ENCODE results near the gene CCL27. TPM values are rescaled to one million over a fixed set of nuclear protein-coding genes. Genes with fewer than 3 reads are reported as not detected.

CCL27 gene
- total RNA-seq, 1 donor from 2014 or later = 0.52 TPM

DNA sequence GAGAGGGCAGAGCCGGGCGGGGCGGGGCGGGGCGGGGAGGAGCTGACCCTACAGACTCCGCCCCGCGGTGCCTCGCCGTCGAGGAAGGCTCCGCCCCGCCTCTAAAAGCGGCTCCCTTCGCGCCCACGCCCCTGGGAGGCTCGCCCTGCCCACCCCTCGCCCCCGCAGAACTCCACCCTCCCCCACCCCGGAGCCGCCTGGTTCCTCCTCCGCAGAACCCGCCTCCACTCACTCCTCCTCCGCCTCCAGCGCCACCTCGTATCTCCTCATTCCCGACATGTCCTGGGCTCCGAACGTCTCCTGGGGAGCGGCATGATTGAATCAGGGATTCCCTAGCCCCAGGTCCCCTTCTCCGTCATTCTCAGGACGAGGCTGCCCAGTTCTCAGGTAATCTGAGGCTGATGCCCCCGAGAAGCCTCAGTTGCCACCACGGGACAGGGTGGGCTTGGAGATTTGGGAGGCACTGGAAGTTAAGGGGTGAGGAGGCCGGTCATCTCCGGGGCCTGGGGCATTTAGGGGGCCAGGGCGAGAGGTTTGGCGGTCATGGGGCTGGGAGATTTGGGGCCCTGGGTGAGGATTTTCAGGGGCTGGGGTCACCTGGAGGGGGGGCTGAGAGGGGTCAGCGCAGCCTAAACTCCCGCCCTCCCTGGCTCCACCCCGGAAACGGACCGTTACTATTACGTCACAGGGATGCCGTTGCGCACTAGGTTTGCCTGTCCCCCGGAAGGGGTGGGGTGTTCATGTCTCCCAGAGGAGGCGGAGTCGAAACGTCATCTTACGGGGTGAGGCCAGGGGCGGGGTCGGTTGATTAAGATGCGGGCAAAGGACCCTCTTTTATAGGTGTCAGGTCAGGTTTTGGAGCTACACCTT is 3.2 kb upstream of the CCL27 start:
- peaks cover 17% of the 10 kb centered on the region for H4K20me1 ChIP-seq (ENCODE audit: insufficient read depth, low read length)
- peaks cover 2% of the 10 kb centered on the region for H3K4me1 Mint-ChIP-seq (ENCODE audit: low read depth, unreplicated experiment)
- no peak for TF ChIP-seq EZH2 (IDR thresholded peaks at IDR 0.05; ENCODE audit: insufficient read depth, low read length)
- peak overlapping the region; percentile 99 for H3K4me2 ChIP-seq (ENCODE audit: low read length)
- no peaks in the 10 kb centered on the region for H3K36me3 ChIP-seq (ENCODE audit: insufficient read depth, low read length)
- peak overlapping the region; percentile 89 for H3K4me3 Mint-ChIP-seq (ENCODE audit: unreplicated experiment)
- peak overlapping the region; percentile 90 for H3K27ac Mint-ChIP-seq (ENCODE audit: unreplicated experiment)
- peak overlapping the region; percentile 95 for H2AFZ ChIP-seq (ENCODE audit: low read depth, low read length)
- H3K9me3 Mint-ChIP-seq (ENCODE audit: unreplicated experiment) = peaks cover 4% of the 10 kb centered on the region
- H3K36me3 Mint-ChIP-seq (ENCODE audit: low read depth, unreplicated experiment) = peaks cover 34% of the 10 kb centered on the region
- FAIRE-seq (peak; percentile 90), DNase-seq (ENCODE audit: low read depth) (peak; percentile 87)
- no peaks in the 10 kb centered on the region for H3K27me3 ChIP-seq (ENCODE audit: insufficient read depth, low read length)
- H3K9ac ChIP-seq (ENCODE audit: low read length) = peak overlapping the region; percentile 96
- H3K4me1 ChIP-seq (ENCODE audit: insufficient read depth, low read length) = peaks cover 12% of the 10 kb centered on the region
- no peaks in the 10 kb centered on the region for H3K9me3 ChIP-seq (ENCODE audit: insufficient read depth, low read depth, low read length)
- peak overlapping the region; percentile 94 for H3K27ac ChIP-seq (ENCODE audit: low read depth, low read length)
- no peaks in the 10 kb centered on the region for H3K27me3 Mint-ChIP-seq (ENCODE audit: low read depth, unreplicated experiment)
- H3K4me3 ChIP-seq (ENCODE audit: insufficient read depth, low read depth, low read length) = peak overlapping the region; percentile 89
- H3K79me2 ChIP-seq (ENCODE audit: insufficient read depth, low read length) = peaks cover 14% of the 10 kb centered on the region

GRCh38 chr9:34665067-34665380 is 2.6 kb upstream of the CCL27 start:
- H3K27me3 ChIP-seq (ENCODE audit: insufficient read depth, low read length) = no peaks in the 10 kb centered on the region
- no peak overlapping the region for H3K27ac ChIP-seq (ENCODE audit: low read depth, low read length)
- peak overlapping the region; percentile 75 for H3K9ac ChIP-seq (ENCODE audit: low read length)
- peak overlapping the region; percentile 89 for H3K4me3 Mint-ChIP-seq (ENCODE audit: unreplicated experiment)
- peak overlapping the region; percentile 94 for H2AFZ ChIP-seq (ENCODE audit: low read depth, low read length)
- H3K9me3 Mint-ChIP-seq (ENCODE audit: unreplicated experiment) = peaks cover 4% of the 10 kb centered on the region
- peak overlapping the region; percentile 94 for H3K4me2 ChIP-seq (ENCODE audit: low read length)
- FAIRE-seq = no peak
- no peaks in the 10 kb centered on the region for H3K9me3 ChIP-seq (ENCODE audit: insufficient read depth, low read depth, low read length)
- peaks cover 32% of the 10 kb centered on the region for H3K36me3 Mint-ChIP-seq (ENCODE audit: low read depth, unreplicated experiment)
- H3K4me1 Mint-ChIP-seq (ENCODE audit: low read depth, unreplicated experiment) = peaks cover 2% of the 10 kb centered on the region
- H3K27me3 Mint-ChIP-seq (ENCODE audit: low read depth, unreplicated experiment) = no peaks in the 10 kb centered on the region
- no peak overlapping the region for H3K27ac Mint-ChIP-seq (ENCODE audit: unreplicated experiment)
- H3K4me3 ChIP-seq (ENCODE audit: insufficient read depth, low read depth, low read length) = peak overlapping the region; percentile 64
- no peaks in the 10 kb centered on the region for H3K36me3 ChIP-seq (ENCODE audit: insufficient read depth, low read length)
- H3K4me1 ChIP-seq (ENCODE audit: insufficient read depth, low read length) = peaks cover 12% of the 10 kb centered on the region
- peaks cover 17% of the 10 kb centered on the region for H4K20me1 ChIP-seq (ENCODE audit: insufficient read depth, low read length)
- no peak for TF ChIP-seq EZH2 (IDR thresholded peaks at IDR 0.05; ENCODE audit: insufficient read depth, low read length)
- TF ChIP-seq CTCF (IDR thresholded peaks at IDR 0.05; ENCODE audit: insufficient read depth, low read depth, low read length) = no peak
- peaks cover 14% of the 10 kb centered on the region for H3K79me2 ChIP-seq (ENCODE audit: insufficient read depth, low read length)
- DNase-seq (ENCODE audit: low read depth) = no peak

GRCh38 chr9:34664281-34665066 is 2.0 kb upstream of the CCL27 start:
- Histone ChIP-seq H3K36me3 (ENCODE audit: insufficient read depth, low read length) (no peaks in the 10 kb centered on the region), H3K27ac (ENCODE audit: low read depth, low read length) (no peak overlapping the region), H3K9me3 (ENCODE audit: insufficient read depth, low read depth, low read length) (no peaks in the 10 kb centered on the region), H3K4me1 (ENCODE audit: insufficient read depth, low read length) (peaks cover 12% of the 10 kb centered on the region), H2AFZ (ENCODE audit: low read depth, low read length) (peak overlapping the region; percentile 94), H4K20me1 (ENCODE audit: insufficient read depth, low read length) (peaks cover 17% of the 10 kb centered on the region), H3K4me2 (ENCODE audit: low read length) (peak overlapping the region; percentile 94), H3K4me3 (ENCODE audit: insufficient read depth, low read depth, low read length) (peak overlapping the region; percentile 64), H3K27me3 (ENCODE audit: insufficient read depth, low read length) (no peaks in the 10 kb centered on the region), H3K79me2 (ENCODE audit: insufficient read depth, low read length) (peaks cover 14% of the 10 kb centered on the region), H3K9ac (ENCODE audit: low read length) (peak overlapping the region; percentile 75)
- Mint-ChIP-seq H3K27ac (ENCODE audit: unreplicated experiment) (peak overlapping the region; percentile 71), H3K4me3 (ENCODE audit: unreplicated experiment) (peak overlapping the region; percentile 89), H3K36me3 (ENCODE audit: low read depth, unreplicated experiment) (peaks cover 27% of the 10 kb centered on the region), H3K27me3 (ENCODE audit: low read depth, unreplicated experiment) (no peaks in the 10 kb centered on the region), H3K4me1 (ENCODE audit: low read depth, unreplicated experiment) (peaks cover 2% of the 10 kb centered on the region), H3K9me3 (ENCODE audit: unreplicated experiment) (peaks cover 4% of the 10 kb centered on the region)
- peak; percentile 28 for DNase-seq (ENCODE audit: low read depth)
- TF ChIP-seq CTCF (IDR thresholded peaks at IDR 0.05; ENCODE audit: insufficient read depth, low read depth, low read length) = peak; percentile 77
- no peak for TF ChIP-seq EZH2 (IDR thresholded peaks at IDR 0.05; ENCODE audit: insufficient read depth, low read length)
- no peak for FAIRE-seq

Measured in astrocyte (in vitro differentiated cells and primary cell).